ENCODE measurements around the gene DEPDC5. TPM values are rescaled to one million over a fixed set of nuclear protein-coding genes. Genes with fewer than 3 reads are reported as not detected.

Gene DEPDC5
- total RNA-seq, 4 donors from 2014 or later, result 11.7 to 15.4 (median 13.3) TPM

GRCh38 chr22:31853736-31854495 is 100.1 kb downstream of the DEPDC5 start:
- intact Hi-C loops (cut with DNase I; ENCODE audit: low total_unique reads), result no loop called here
- no peak for DNase-seq (ENCODE audit: low spot score in 2 of 2)
- H3K4me3 ChIP-seq (ENCODE audit: low read depth, poor library complexity, severe bottlenecking), result no peak overlapping the region
- WGBS, 2 donors, result 81 to 89% methylated on average over 6 of the region's 6 CpGs
- no peak for TF ChIP-seq POLR2A (IDR thresholded peaks at IDR 0.05)
- TF ChIP-seq, protein P1, sequence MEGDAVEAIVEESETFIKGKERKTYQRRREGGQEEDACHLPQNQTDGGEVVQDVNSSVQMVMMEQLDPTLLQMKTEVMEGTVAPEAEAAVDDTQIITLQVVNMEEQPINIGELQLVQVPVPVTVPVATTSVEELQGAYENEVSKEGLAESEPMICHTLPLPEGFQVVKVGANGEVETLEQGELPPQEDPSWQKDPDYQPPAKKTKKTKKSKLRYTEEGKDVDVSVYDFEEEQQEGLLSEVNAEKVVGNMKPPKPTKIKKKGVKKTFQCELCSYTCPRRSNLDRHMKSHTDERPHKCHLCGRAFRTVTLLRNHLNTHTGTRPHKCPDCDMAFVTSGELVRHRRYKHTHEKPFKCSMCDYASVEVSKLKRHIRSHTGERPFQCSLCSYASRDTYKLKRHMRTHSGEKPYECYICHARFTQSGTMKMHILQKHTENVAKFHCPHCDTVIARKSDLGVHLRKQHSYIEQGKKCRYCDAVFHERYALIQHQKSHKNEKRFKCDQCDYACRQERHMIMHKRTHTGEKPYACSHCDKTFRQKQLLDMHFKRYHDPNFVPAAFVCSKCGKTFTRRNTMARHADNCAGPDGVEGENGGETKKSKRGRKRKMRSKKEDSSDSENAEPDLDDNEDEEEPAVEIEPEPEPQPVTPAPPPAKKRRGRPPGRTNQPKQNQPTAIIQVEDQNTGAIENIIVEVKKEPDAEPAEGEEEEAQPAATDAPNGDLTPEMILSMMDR (IDR thresholded peaks at IDR 0.05), result no peak

- 70 to 71% methylated on average over 9 of the region's 9 CpGs for WGBS, 2 donors
- DNase-seq (ENCODE audit: low spot score in 2 of 2), result no peak
- no peak for TF ChIP-seq POLR2A (IDR thresholded peaks at IDR 0.05)
- TF ChIP-seq, protein P1 (IDR thresholded peaks at IDR 0.05), result no peak
- no peak overlapping the region for H3K4me3 ChIP-seq (ENCODE audit: low read depth, poor library complexity, severe bottlenecking)
- intact Hi-C loops (cut with DNase I; ENCODE audit: low total_unique reads), result no loop called here
Observed at GRCh38 chr22:31857247-31857646, 103.4 kb downstream of the DEPDC5 start.

GRCh38 chr22:31861226-31861840 is 107.5 kb downstream of the DEPDC5 start:
- intact Hi-C loops (cut with DNase I; ENCODE audit: low total_unique reads), result no loop called here
- no peak overlapping the region for H3K4me3 ChIP-seq (ENCODE audit: low read depth, poor library complexity, severe bottlenecking)
- DNase-seq (ENCODE audit: low spot score in 2 of 2), result no peak
- 96 to 97% methylated on average over 11 of the region's 11 CpGs for WGBS, 2 donors
- TF ChIP-seq POLR2A (IDR thresholded peaks at IDR 0.05), result no peak
- TF ChIP-seq, protein P1 (IDR thresholded peaks at IDR 0.05), result no peak

DNA sequence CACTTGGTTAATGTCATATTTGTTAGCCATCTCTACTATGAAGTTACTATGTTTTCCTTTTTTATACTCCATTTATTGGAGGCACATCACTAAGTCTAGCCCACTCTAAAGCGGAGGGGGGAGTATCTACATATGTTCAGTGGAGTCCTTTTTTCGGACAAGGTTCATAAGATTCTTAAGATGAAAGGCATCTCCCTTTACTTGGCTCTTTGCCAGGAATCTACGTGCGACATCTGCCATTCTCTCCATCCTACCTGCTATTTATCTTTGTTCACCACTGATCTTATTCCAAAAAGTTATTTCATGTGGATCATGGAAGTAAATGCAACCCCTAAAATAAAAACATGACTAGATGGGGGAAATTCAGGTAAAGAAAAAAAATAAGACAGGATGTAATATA is 113.1 kb downstream of the DEPDC5 start:
- 62 to 73% methylated on average over 4 of the region's 4 CpGs for WGBS, 2 donors
- TF ChIP-seq, protein P1 (IDR thresholded peaks at IDR 0.05), result no peak
- no peak for TF ChIP-seq POLR2A (IDR thresholded peaks at IDR 0.05)
- intact Hi-C loops (cut with DNase I; ENCODE audit: low total_unique reads), result no loop called here
- DNase-seq (ENCODE audit: low spot score in 2 of 2), result no peak
- no peak overlapping the region for H3K4me3 ChIP-seq (ENCODE audit: low read depth, poor library complexity, severe bottlenecking)

- 90 to 95% methylated on average over 3 of the region's 3 CpGs for WGBS, 2 donors
- no peak for DNase-seq (ENCODE audit: low spot score in 2 of 2)
- TF ChIP-seq POLR2A (IDR thresholded peaks at IDR 0.05), result no peak
- TF ChIP-seq, protein P1 (IDR thresholded peaks at IDR 0.05), result no peak
- no peak overlapping the region for H3K4me3 ChIP-seq (ENCODE audit: low read depth, poor library complexity, severe bottlenecking)
- intact Hi-C loops (cut with DNase I; ENCODE audit: low total_unique reads), result no loop called here
Observed at GRCh38 chr22:31867386-31868153, 113.8 kb downstream of the DEPDC5 start.
